Measurements from ENCODE around the gene PRR7.
"Not testable (repeated sequence)": the region's sequence is repeated elsewhere in the genome, so short reads cannot be mapped to it uniquely, and the experiment has no call there.

Gene PRR7
- 4.6 to 40.1 (median 4.8) reads per million in 3 experiments for total RNA-seq

GRCh38 chr5:177446200-177447065 lies at the start of gene PRR7:
Gene PRR7 (plus strand): TSS chr5:177446814. CDS start chr5:177455068, 8,254 bp downstream.
- peak; percentile 79 for DNase-seq

- no peak for DNase-seq
Observed at GRCh38 chr5:177397875-177398390, 48.7 kb upstream of the PRR7 start.

GRCh38 chr5:177399997-177400868 lies 46.4 kb upstream of the PRR7 start, which contains the start of gene PFN3:
Gene PFN3 (minus strand): TSS chr5:177400661. CDS start chr5:177400576, 85 bp downstream.
- DNase-seq = no peak

- peak; percentile 63 for DNase-seq
Observed at GRCh38 chr5:177402271-177403043, 44.2 kb upstream of the PRR7 start.

- DNase-seq = peak; percentile 60
Observed at GRCh38 chr5:177403102-177403791, 43.4 kb upstream of the PRR7 start.

GRCh38 chr5:177403792-177404640 lies 42.6 kb upstream of the PRR7 start:
- peak; percentile 83 for DNase-seq

- DNase-seq = no peak
Observed at GRCh38 chr5:177404641-177405179, 41.9 kb upstream of the PRR7 start.

- no peak for DNase-seq
Observed at GRCh38 chr5:177405312-177405711, 41.3 kb upstream of the PRR7 start.

GRCh38 chr5:177405805-177406204 lies 40.8 kb upstream of the PRR7 start:
- DNase-seq = no peak

- no peak for DNase-seq
Observed at GRCh38 chr5:177409043-177409801, 37.4 kb upstream of the PRR7 start, which contains the start of gene F12. Gene F12 (minus strand): TSS chr5:177409564. CDS start chr5:177409527, 37 bp downstream.

- no peak for DNase-seq
Observed at GRCh38 chr5:177410575-177410974, 36.0 kb upstream of the PRR7 start.

GRCh38 chr5:177412603-177413233 lies 33.9 kb upstream of the PRR7 start:
- DNase-seq = peak; percentile 58

GRCh38 chr5:177414481-177414880 lies 32.1 kb upstream of the PRR7 start:
- no peak for DNase-seq

GRCh38 chr5:177417081-177417480 lies 29.5 kb upstream of the PRR7 start:
- not testable (repeated sequence) for DNase-seq

- DNase-seq = no peak
Observed at GRCh38 chr5:177419046-177419445, 27.6 kb upstream of the PRR7 start.

GRCh38 chr5:177420472-177420871 lies 26.1 kb upstream of the PRR7 start:
- DNase-seq = not testable (repeated sequence)

- DNase-seq = no peak
Observed at GRCh38 chr5:177421062-177421798, 25.4 kb upstream of the PRR7 start.

GRCh38 chr5:177423671-177424070 lies 22.9 kb upstream of the PRR7 start:
- DNase-seq = no peak
